ENCODE results near the gene GDPD4.

- TF ChIP-seq, protein P1, sequence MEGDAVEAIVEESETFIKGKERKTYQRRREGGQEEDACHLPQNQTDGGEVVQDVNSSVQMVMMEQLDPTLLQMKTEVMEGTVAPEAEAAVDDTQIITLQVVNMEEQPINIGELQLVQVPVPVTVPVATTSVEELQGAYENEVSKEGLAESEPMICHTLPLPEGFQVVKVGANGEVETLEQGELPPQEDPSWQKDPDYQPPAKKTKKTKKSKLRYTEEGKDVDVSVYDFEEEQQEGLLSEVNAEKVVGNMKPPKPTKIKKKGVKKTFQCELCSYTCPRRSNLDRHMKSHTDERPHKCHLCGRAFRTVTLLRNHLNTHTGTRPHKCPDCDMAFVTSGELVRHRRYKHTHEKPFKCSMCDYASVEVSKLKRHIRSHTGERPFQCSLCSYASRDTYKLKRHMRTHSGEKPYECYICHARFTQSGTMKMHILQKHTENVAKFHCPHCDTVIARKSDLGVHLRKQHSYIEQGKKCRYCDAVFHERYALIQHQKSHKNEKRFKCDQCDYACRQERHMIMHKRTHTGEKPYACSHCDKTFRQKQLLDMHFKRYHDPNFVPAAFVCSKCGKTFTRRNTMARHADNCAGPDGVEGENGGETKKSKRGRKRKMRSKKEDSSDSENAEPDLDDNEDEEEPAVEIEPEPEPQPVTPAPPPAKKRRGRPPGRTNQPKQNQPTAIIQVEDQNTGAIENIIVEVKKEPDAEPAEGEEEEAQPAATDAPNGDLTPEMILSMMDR (IDR thresholded peaks at IDR 0.05 in 8 of 11, conservative IDR thresholded peaks at IDR 0.05 in 3 of 11): no peak
- TF ChIP-seq POLR2AphosphoS5 (IDR thresholded peaks at IDR 0.05) (no peak), POLR2A (IDR thresholded peaks at IDR 0.05) (no peak)
Measured at GRCh38 chr11:77312107-77312506, 10.6 kb upstream of the GDPD4 start.

Measured in spleen (tissue), 7 donors.